ENCODE data around the gene IAPP.

GRCh38 chr12:21370845-21371449 is 1.8 kb upstream of the IAPP start:
- no peak for TF ChIP-seq CTCF (IDR thresholded peaks at IDR 0.05 in 4 of 5, conservative IDR thresholded peaks at IDR 0.05 in 1 of 5)
- TF ChIP-seq POLR2A (IDR thresholded peaks at IDR 0.05) = no peak
